H9 (cell line): ENCODE data around the gene UPF3A. TPM values are rescaled to one million over a fixed set of nuclear protein-coding genes. Genes with fewer than 3 reads are reported as not detected.
A peak's percentile ranks its signal among the peaks of the same experiment; 100 is the strongest.

Source experiments
- DNase-seq: peaks from one replicate; pipeline ENCODE4 v3.0.0-alpha.2; 2017
- H2AFZ ChIP-seq: one replicate; pipeline ENCODE4 v1.6.1; 2013; ENCODE audit warnings: mild to moderate bottlenecking, low read length, control low read depth, moderate library complexity
- H2AK5ac ChIP-seq: 2 replicates; pipeline ENCODE4 v1.6.1; 2013; ENCODE audit warnings: low read length, control low read depth, mixed read lengths; ENCODE audit not compliant: insufficient read length
- H2BK120ac ChIP-seq: one replicate; pipeline ENCODE4 v1.6.1; 2013; ENCODE audit warnings: low read depth, mild to moderate bottlenecking, low read length, control low read depth, inconsistent platforms; ENCODE audit not compliant: poor library complexity, severe bottlenecking
- H2BK12ac ChIP-seq: 2 replicates; pipeline ENCODE4 v1.6.1; 2013; ENCODE audit warnings: low read length, control low read depth, mixed read lengths, low read depth; ENCODE audit not compliant: insufficient read length
- H2BK15ac ChIP-seq: 2 replicates; pipeline ENCODE4 v1.6.1; 2013; ENCODE audit warnings: low read depth, low read length, control low read depth
- H2BK20ac ChIP-seq: one replicate; pipeline ENCODE4 v1.6.1; 2013; ENCODE audit warnings: low read depth, mild to moderate bottlenecking, low read length, control low read depth, inconsistent platforms; ENCODE audit not compliant: poor library complexity, severe bottlenecking
- H2BK5ac ChIP-seq: 2 replicates; pipeline ENCODE4 v1.6.1; 2013; ENCODE audit warnings: low read length, control low read depth, mixed read lengths; ENCODE audit not compliant: insufficient read length
- H3K14ac ChIP-seq: 2 replicates; pipeline ENCODE4 v1.6.1; 2013; ENCODE audit warnings: low read length, control low read depth; ENCODE audit not compliant: insufficient read depth
- H3K18ac ChIP-seq: 2 replicates; pipeline ENCODE4 v1.6.1; 2013; ENCODE audit warnings: low read depth, mild to moderate bottlenecking, mixed read lengths, low read length, control low read depth; ENCODE audit not compliant: insufficient read length
- H3K23ac ChIP-seq: 2 replicates; pipeline ENCODE4 v1.6.1; 2013; ENCODE audit warnings: low read length, control low read depth, mixed read lengths, low read depth; ENCODE audit not compliant: insufficient read length
- H3K23me2 ChIP-seq: 2 replicates; pipeline ENCODE4 v1.6.1; 2013; ENCODE audit warnings: low read depth, mild to moderate bottlenecking, mixed read lengths, low read length, control low read depth; ENCODE audit not compliant: insufficient read length, poor library complexity, severe bottlenecking
- H3K27ac ChIP-seq: 2 replicates; pipeline ENCODE4 v1.5.1; 2013; ENCODE audit warnings: low read length, control low read depth, mixed read lengths, low read depth; ENCODE audit not compliant: insufficient read length
- H3K27me3 ChIP-seq: 2 replicates; pipeline ENCODE4 v1.6.1; 2013; ENCODE audit warnings: low read length, control low read depth, inconsistent platforms; ENCODE audit not compliant: insufficient read depth
- H3K4ac ChIP-seq: 2 replicates; pipeline ENCODE4 v1.6.1; 2013; ENCODE audit warnings: low read depth, mild to moderate bottlenecking, control low read depth, inconsistent platforms, low read length, moderate library complexity
- H3K4me1 ChIP-seq: 2 replicates; pipeline ENCODE4 v1.6.1; 2013; ENCODE audit warnings: low read length, control low read depth, inconsistent platforms; ENCODE audit not compliant: insufficient read depth
- H3K4me2 ChIP-seq: 2 replicates; pipeline ENCODE4 v1.6.1; 2013; ENCODE audit warnings: low read length, control low read depth, mixed read lengths; ENCODE audit not compliant: insufficient read length, insufficient read depth
- H3K56ac ChIP-seq: 2 replicates; pipeline ENCODE4 v1.6.1; 2013; ENCODE audit warnings: low read depth, mild to moderate bottlenecking, mixed read lengths, low read length, control low read depth; ENCODE audit not compliant: insufficient read length
- H3K79me1 ChIP-seq: 2 replicates; pipeline ENCODE4 v1.6.1; 2013; ENCODE audit warnings: low read depth, mild to moderate bottlenecking, moderate library complexity, low read length, control low read depth, inconsistent platforms; ENCODE audit not compliant: insufficient read depth, poor library complexity, severe bottlenecking
- H3K79me2 ChIP-seq: 2 replicates; pipeline ENCODE4 v1.6.1; 2013; ENCODE audit warnings: low read length, control low read depth, inconsistent platforms; ENCODE audit not compliant: insufficient read depth
- H3K9ac ChIP-seq: 2 replicates; pipeline ENCODE4 v1.6.1; 2013; ENCODE audit warnings: low read length, control low read depth, mixed read lengths; ENCODE audit not compliant: insufficient read length; ENCODE audit errors: extremely low read depth
- H3K9me3 ChIP-seq: one replicate; pipeline ENCODE4 v1.6.1; 2013; ENCODE audit warnings: low read depth, low read length, inconsistent platforms; ENCODE audit not compliant: control insufficient read depth
- H3T11ph ChIP-seq: one replicate; pipeline ENCODE4 v1.6.1; 2013; ENCODE audit warnings: mild to moderate bottlenecking, low read length, control low read depth, inconsistent platforms
- H4K20me1 ChIP-seq: one replicate; pipeline ENCODE4 v1.6.1; 2013; ENCODE audit not compliant: control insufficient read depth, insufficient read length, insufficient read depth
- H4K5ac ChIP-seq: 2 replicates; pipeline ENCODE4 v1.6.1; 2013; ENCODE audit warnings: low read depth, mild to moderate bottlenecking, mixed read lengths, low read length, control low read depth; ENCODE audit not compliant: insufficient read length
- H4K8ac ChIP-seq: replicated peaks from 2 replicates; pipeline ENCODE4 v1.6.1; 2013; ENCODE audit warnings: low read length, control low read depth, mixed read lengths, low read depth; ENCODE audit not compliant: insufficient read length
- H4K91ac ChIP-seq: 2 replicates; pipeline ENCODE4 v1.6.1; 2013; ENCODE audit warnings: low read depth, mild to moderate bottlenecking, moderate library complexity, mixed read lengths, low read length, control low read depth; ENCODE audit not compliant: insufficient read length
- H3K27ac Mint-ChIP-seq, 3 experiments: 2 replicates in 2 of 3; 3 replicates in 1 of 3; pipeline ENCODE4 v1.8.0; 2020 to 2021; ENCODE audit warnings: mixed read lengths in 3 of 3, mild to moderate bottlenecking in 1 of 3, moderate library complexity in 1 of 3
- H3K27me3 Mint-ChIP-seq: 2 replicates; pipeline ENCODE4 v1.8.0; 2021; ENCODE audit warnings: low read depth, mild to moderate bottlenecking, moderate library complexity, mixed read lengths
- H3K36me3 Mint-ChIP-seq, 3 experiments: 2 replicates in 2 of 3; 3 replicates in 1 of 3; pipeline ENCODE4 v1.8.0; 2020 to 2021; ENCODE audit warnings: low read depth in 3 of 3, mixed read lengths in 3 of 3; ENCODE audit not compliant: insufficient read depth in 1 of 3
- H3K4me1 Mint-ChIP-seq, 2 experiments: 2 replicates each; pipeline ENCODE4 v1.8.0; 2020; ENCODE audit warnings: mixed read lengths in 2 of 2
- H3K4me3 Mint-ChIP-seq, 2 experiments: 2 replicates in 1 of 2; 3 replicates in 1 of 2; pipeline ENCODE4 v1.8.0; 2020 to 2021; ENCODE audit warnings: mild to moderate bottlenecking in 2 of 2, mixed read lengths in 2 of 2, moderate library complexity in 1 of 2
- H3K9me3 Mint-ChIP-seq, 2 experiments: 2 replicates in 1 of 2; 3 replicates in 1 of 2; pipeline ENCODE4 v1.8.0; 2020; ENCODE audit warnings: mild to moderate bottlenecking in 2 of 2, mixed read lengths in 2 of 2, moderate library complexity in 1 of 2
- CTCF ChIP-seq: fragments of 200-600 bp; sonication (generic); conservative IDR thresholded peaks from 3 replicates; pipeline ENCODE4 v1.8.0; 2021; ENCODE audit warnings: antibody characterized with exemption, mild to moderate bottlenecking
- WGBS: extraction: QIAGEN DNeasy Blood & Tissue Kit; methylation state at CpG from one replicate; pipeline ENCODE4 v1.1.7; 2013; ENCODE audit warnings: missing lambda C conversion rate, low lambda C conversion rate, mixed read lengths; ENCODE audit not compliant: insufficient read length; ENCODE audit errors: extremely low coverage; 5-methylcytosine and 5-hydroxymethylcytosine counted together
- total RNA-seq: library from RNA; stranded (reverse); gene quantifications from 2 replicates; pipeline ENCODE4 v1.2.1, GENCODE V29; 2021

Gene UPF3A
- total RNA-seq, 1 experiment from 2014 or later: 81.8 TPM

DNA sequence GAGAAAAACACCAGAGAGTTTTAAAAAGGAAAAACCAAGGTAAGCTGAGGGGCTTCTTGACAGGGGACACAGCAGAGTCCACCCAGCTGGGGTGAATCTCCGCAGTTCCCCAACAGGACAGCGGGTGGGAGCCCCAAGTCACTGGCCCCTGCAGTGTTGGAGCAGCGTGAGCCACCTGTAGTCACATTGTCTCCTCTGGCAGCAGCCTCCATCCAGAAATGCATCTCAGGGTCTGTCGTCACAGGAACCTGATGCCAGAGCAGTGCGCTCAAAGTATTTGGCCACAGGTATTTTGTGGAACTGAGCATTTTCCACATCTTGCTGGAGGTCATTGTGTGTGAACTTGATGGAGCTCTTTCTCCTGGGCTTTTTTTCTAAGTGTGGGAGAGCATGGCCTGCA, 57.6 kb downstream of the UPF3A start:
- Histone ChIP-seq H4K5ac (no peak overlapping the region), H3K18ac (no peak overlapping the region), H3K23ac (no peak overlapping the region), H3K27ac (no peak overlapping the region), H3K9me3 (no peaks in the 10 kb centered on the region), H3K79me1 (no peaks in the 10 kb centered on the region), H3K9ac (no peak overlapping the region), H3T11ph (no peak overlapping the region), H4K91ac (no peak overlapping the region), H3K4ac (no peak overlapping the region), H3K14ac (no peak overlapping the region), H3K4me2 (no peak overlapping the region), H3K56ac (no peak overlapping the region), H3K27me3 (no peaks in the 10 kb centered on the region), H2BK5ac (no peak overlapping the region), H2BK120ac (no peak overlapping the region), H4K20me1 (no peaks in the 10 kb centered on the region), H2BK15ac (no peak overlapping the region), H3K23me2 (no peaks in the 10 kb centered on the region), H2BK12ac (no peak overlapping the region), H2AFZ (no peak overlapping the region), H2AK5ac (no peak overlapping the region), H4K8ac (no peak overlapping the region), H3K79me2 (no peaks in the 10 kb centered on the region), H2BK20ac (no peak overlapping the region), H3K4me1 (no peaks in the 10 kb centered on the region; the same call in 1 of the 2 replicates)
- Mint-ChIP-seq H3K27ac (no peak overlapping the region), H3K4me3 (no peak overlapping the region), H3K27me3 (no peaks in the 10 kb centered on the region), H3K4me1 (peaks cover 19 to 26% of the 10 kb centered on the region in 2 experiments), H3K9me3 (peaks cover 0 to 3% of the 10 kb centered on the region in 2 experiments; a peak in 1 of 5 replicates), H3K36me3 (peaks cover 0 to 4% (median 2%) of the 10 kb centered on the region in 3 experiments; a peak in 1 of 7 replicates)
- no CpG with 5 or more reads among the region's 5 CpGs for WGBS
- no peak for TF ChIP-seq CTCF
- DNase-seq: peak; percentile 31
